Gastrocnemius medialis (tissue), 4 donors: ENCODE measurements around the gene VMAC.

Experiments used
- CTCF ChIP-seq, 5 experiments: fragments of 450-650 bp in 3 of 5; fragments of 200-600 bp in 2 of 5; sonication (generic) in 2 of 5; IDR thresholded peaks in 4 of 5; conservative IDR thresholded peaks in 1 of 5; 1 replicate in 4 of 5; 2 replicates in 1 of 5; pipeline ENCODE4 v1.5.1; 2016 to 2019; ENCODE audit warnings: antibody characterized with exemption in 5 of 5, mild to moderate bottlenecking in 3 of 5, moderate library complexity in 3 of 5
- POLR2A ChIP-seq, 2 donors: fragments of 450-650 bp; IDR thresholded peaks; one replicate each; pipeline ENCODE4 v1.6.1; 2017; ENCODE audit warnings: antibody characterized with exemption in 2 of 2, mild to moderate bottlenecking in 2 of 2, moderate library complexity in 2 of 2

- TF ChIP-seq CTCF (IDR thresholded peaks at IDR 0.05 in 4 of 5, conservative IDR thresholded peaks at IDR 0.05 in 1 of 5): no peak
- no peak for TF ChIP-seq POLR2A (IDR thresholded peaks at IDR 0.05)
These were observed 51.7 kb downstream of the VMAC start for GRCh38 chr19:5956323-5956722.
